HG03354 (cell line): ENCODE data around the gene NETO2.
"Not testable (repeated sequence)": the region's sequence is repeated elsewhere in the genome, so short reads cannot be mapped to it uniquely, and the experiment has no call there.

Experiments used
- ATAC-seq: cut with Tn5 transposase; IDR thresholded peaks from one replicate; pipeline ENCODE4 v1.9.1; 2021; ENCODE audit warnings: mild to moderate bottlenecking; ENCODE audit not compliant: unreplicated experiment, poor library complexity, severe bottlenecking

Gene NETO2

GRCh38 chr16:47069313-47069712 lies 74.4 kb downstream of the NETO2 start:
- ATAC-seq: no peak

- ATAC-seq: no peak
Observed at GRCh38 chr16:47067203-47067602, 76.5 kb downstream of the NETO2 start.

- no peak for ATAC-seq
Observed at GRCh38 chr16:47065766-47066688, 77.7 kb downstream of the NETO2 start.

- ATAC-seq: no peak
Observed at GRCh38 chr16:47064775-47065174, 79.0 kb downstream of the NETO2 start.

GRCh38 chr16:47063011-47063724 lies 80.6 kb downstream of the NETO2 start:
- ATAC-seq: no peak

GRCh38 chr16:47061204-47061603 lies 82.5 kb downstream of the NETO2 start:
- ATAC-seq: no peak

- ATAC-seq: no peak
Observed at GRCh38 chr16:47060596-47060995, 83.1 kb downstream of the NETO2 start.

- ATAC-seq: no peak
Observed at GRCh38 chr16:47059991-47060390, 83.8 kb downstream of the NETO2 start.

- ATAC-seq: not testable (repeated sequence)
Observed at GRCh38 chr16:47059130-47059529, 84.6 kb downstream of the NETO2 start.

GRCh38 chr16:47058295-47059086 lies 85.3 kb downstream of the NETO2 start:
- no peak for ATAC-seq

GRCh38 chr16:47057630-47057993 lies 86.1 kb downstream of the NETO2 start:
- no peak for ATAC-seq

GRCh38 chr16:47056688-47057629 lies 86.8 kb downstream of the NETO2 start:
- no peak for ATAC-seq

- ATAC-seq: not testable (repeated sequence)
Observed at GRCh38 chr16:47056061-47056460, 87.7 kb downstream of the NETO2 start.

GRCh38 chr16:47055136-47055885 lies 88.4 kb downstream of the NETO2 start:
- no peak for ATAC-seq

- ATAC-seq: no peak
Observed at GRCh38 chr16:47054306-47054705, 89.4 kb downstream of the NETO2 start.

- ATAC-seq: no peak
Observed at GRCh38 chr16:47053895-47054294, 89.8 kb downstream of the NETO2 start.

GRCh38 chr16:47052666-47053640 lies 90.8 kb downstream of the NETO2 start:
- ATAC-seq: no peak
